ENCODE results near the gene ALPK3.

DNA sequence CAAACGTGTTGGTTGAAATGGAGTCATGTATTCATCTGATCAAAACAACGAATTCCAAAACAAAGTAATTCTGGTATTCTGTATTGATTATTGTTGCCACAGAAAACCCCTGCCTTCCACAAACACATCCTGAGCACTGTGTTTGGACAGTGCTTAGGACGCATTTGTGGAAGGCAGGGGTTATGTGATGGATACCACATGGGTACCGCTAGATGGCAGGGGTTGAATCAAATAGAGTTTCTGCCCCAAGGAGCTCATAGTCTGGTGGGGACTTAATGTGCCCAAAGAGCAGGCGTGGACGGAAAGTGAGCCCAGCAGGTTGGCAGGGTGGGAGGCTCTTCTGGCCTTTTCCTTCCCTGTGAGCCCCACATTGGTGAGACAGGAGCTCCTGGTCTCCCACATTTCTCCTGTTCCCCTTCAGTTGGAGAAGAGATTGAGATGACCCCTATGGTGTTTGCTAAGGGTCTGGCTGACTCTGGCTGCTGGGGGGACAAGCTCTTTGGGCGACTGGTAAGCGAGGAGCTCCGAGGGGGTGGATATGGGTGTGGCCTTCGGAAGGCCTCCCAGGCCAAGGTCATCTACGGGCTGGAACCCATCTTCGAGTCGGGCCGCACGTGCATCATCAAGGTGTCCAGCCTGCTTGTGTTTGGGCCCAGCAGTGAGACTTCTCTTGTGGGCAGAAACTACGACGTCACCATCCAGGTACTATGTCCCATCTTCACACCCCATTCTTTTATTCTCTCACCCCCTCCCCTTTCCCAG, 45.2 kb downstream of the ALPK3 start:
- TF ChIP-seq, protein P1, sequence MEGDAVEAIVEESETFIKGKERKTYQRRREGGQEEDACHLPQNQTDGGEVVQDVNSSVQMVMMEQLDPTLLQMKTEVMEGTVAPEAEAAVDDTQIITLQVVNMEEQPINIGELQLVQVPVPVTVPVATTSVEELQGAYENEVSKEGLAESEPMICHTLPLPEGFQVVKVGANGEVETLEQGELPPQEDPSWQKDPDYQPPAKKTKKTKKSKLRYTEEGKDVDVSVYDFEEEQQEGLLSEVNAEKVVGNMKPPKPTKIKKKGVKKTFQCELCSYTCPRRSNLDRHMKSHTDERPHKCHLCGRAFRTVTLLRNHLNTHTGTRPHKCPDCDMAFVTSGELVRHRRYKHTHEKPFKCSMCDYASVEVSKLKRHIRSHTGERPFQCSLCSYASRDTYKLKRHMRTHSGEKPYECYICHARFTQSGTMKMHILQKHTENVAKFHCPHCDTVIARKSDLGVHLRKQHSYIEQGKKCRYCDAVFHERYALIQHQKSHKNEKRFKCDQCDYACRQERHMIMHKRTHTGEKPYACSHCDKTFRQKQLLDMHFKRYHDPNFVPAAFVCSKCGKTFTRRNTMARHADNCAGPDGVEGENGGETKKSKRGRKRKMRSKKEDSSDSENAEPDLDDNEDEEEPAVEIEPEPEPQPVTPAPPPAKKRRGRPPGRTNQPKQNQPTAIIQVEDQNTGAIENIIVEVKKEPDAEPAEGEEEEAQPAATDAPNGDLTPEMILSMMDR (IDR thresholded peaks at IDR 0.05; ENCODE audit: low read depth, low read length) = peak; percentile 63
- TF ChIP-seq EZH2phosphoT487 (IDR thresholded peaks at IDR 0.05; ENCODE audit: low read depth) = no peak
